ENCODE results near the gene SPHKAP. TPM values are rescaled to one million over a fixed set of nuclear protein-coding genes. Genes with fewer than 3 reads are reported as not detected.

Gene SPHKAP
- total RNA-seq, 4 donors from 2014 or later, result not detected

DNA sequence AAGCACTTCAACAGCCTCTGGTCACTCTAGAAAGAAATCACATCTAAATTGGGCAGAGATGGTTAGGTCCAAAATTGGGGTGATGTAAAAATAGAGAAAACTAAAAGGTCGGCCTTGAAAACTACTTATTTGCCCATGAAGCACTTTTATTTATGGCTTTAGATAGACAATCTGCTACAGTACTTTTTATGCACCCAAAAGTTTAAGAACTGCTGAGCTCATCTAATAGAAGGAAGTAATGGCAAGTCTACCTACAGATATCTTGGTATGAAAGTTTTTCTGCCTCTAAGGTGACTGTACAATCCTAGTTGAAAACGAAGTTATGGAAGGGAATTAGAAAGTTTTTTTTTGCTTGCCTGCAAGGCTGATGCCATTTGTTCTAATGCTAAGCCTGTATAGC is 46.2 kb downstream of the SPHKAP start:
- TF ChIP-seq POLR2A (IDR thresholded peaks at IDR 0.05), result no peak
- TF ChIP-seq, protein P1, sequence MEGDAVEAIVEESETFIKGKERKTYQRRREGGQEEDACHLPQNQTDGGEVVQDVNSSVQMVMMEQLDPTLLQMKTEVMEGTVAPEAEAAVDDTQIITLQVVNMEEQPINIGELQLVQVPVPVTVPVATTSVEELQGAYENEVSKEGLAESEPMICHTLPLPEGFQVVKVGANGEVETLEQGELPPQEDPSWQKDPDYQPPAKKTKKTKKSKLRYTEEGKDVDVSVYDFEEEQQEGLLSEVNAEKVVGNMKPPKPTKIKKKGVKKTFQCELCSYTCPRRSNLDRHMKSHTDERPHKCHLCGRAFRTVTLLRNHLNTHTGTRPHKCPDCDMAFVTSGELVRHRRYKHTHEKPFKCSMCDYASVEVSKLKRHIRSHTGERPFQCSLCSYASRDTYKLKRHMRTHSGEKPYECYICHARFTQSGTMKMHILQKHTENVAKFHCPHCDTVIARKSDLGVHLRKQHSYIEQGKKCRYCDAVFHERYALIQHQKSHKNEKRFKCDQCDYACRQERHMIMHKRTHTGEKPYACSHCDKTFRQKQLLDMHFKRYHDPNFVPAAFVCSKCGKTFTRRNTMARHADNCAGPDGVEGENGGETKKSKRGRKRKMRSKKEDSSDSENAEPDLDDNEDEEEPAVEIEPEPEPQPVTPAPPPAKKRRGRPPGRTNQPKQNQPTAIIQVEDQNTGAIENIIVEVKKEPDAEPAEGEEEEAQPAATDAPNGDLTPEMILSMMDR (IDR thresholded peaks at IDR 0.05), result no peak

GRCh38 chr2:228131833-228132232 is 49.7 kb downstream of the SPHKAP start:
- Histone ChIP-seq H3K27me3 (no peaks in the 10 kb centered on the region), H3K4me3 (no peak overlapping the region), H3K9me3 (no peaks in the 10 kb centered on the region), H3K4me1 (no peaks in the 10 kb centered on the region), H3K27ac (no peak overlapping the region), H3K36me3 (no peaks in the 10 kb centered on the region)
- DNase-seq, result no peak
- TF ChIP-seq, protein P1 (IDR thresholded peaks at IDR 0.05), result no peak
- no peak for TF ChIP-seq POLR2A (IDR thresholded peaks at IDR 0.05)

More for the DNA sequence above, 46.2 kb downstream of the SPHKAP start:
- Histone ChIP-seq H3K9me3 (no peaks in the 10 kb centered on the region), H3K27ac (no peak overlapping the region), H3K4me3 (no peak overlapping the region), H3K4me1 (no peaks in the 10 kb centered on the region), H3K36me3 (no peaks in the 10 kb centered on the region), H3K27me3 (no peaks in the 10 kb centered on the region)
- DNase-seq, result no peak

GRCh38 chr2:228126401-228126800 is 55.1 kb downstream of the SPHKAP start:
- H3K27ac ChIP-seq, result no peak overlapping the region
- TF ChIP-seq POLR2A (IDR thresholded peaks at IDR 0.05), result no peak
- TF ChIP-seq, protein P1 (IDR thresholded peaks at IDR 0.05), result no peak
- no peak overlapping the region for H3K4me3 ChIP-seq
- DNase-seq, result no peak
- H3K27me3 ChIP-seq, result no peaks in the 10 kb centered on the region
- H3K4me1 ChIP-seq, result no peaks in the 10 kb centered on the region
- no peaks in the 10 kb centered on the region for H3K36me3 ChIP-seq
- H3K9me3 ChIP-seq, result no peaks in the 10 kb centered on the region

GRCh38 chr2:228118940-228119339 is 62.5 kb downstream of the SPHKAP start:
- TF ChIP-seq, protein P1 (IDR thresholded peaks at IDR 0.05), result no peak
- TF ChIP-seq POLR2A (IDR thresholded peaks at IDR 0.05), result no peak
- Histone ChIP-seq H3K27ac (no peak overlapping the region), H3K36me3 (no peaks in the 10 kb centered on the region), H3K27me3 (no peaks in the 10 kb centered on the region), H3K4me1 (no peaks in the 10 kb centered on the region), H3K9me3 (no peaks in the 10 kb centered on the region), H3K4me3 (no peak overlapping the region)
- DNase-seq, result no peak

DNA sequence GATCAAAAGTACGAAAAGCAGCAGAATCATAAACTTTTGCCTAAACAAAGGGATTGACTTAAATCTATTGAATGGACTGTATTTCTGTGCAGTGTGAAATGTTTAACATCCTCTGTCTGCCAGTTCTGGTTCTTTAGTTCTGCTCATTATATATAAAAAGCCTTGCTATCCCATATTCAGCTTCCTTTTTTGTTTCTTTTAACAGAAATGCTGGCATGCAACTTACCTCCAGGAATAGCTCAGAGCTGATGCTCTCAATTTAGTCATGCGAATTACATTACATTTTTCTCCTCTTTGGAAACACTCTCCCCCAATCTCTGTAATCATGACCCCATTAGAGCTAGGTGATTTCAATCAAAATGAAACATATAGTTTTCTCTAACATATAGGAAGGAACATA is 73.6 kb downstream of the SPHKAP start:
- no peaks in the 10 kb centered on the region for H3K27me3 ChIP-seq
- no peaks in the 10 kb centered on the region for H3K4me1 ChIP-seq
- TF ChIP-seq, protein P1 (IDR thresholded peaks at IDR 0.05), result no peak
- TF ChIP-seq POLR2A (IDR thresholded peaks at IDR 0.05), result no peak
- no peaks in the 10 kb centered on the region for H3K36me3 ChIP-seq
- no peak overlapping the region for H3K27ac ChIP-seq
- DNase-seq, result no peak
- no peak overlapping the region for H3K4me3 ChIP-seq
- no peaks in the 10 kb centered on the region for H3K9me3 ChIP-seq

All from Peyer's patch (tissue), 4 donors.